ENCODE results near the gene FSHB.
A peak's percentile ranks its signal among the peaks of the same experiment; 100 is the strongest.

Gene FSHB

GRCh38 chr11:30206249-30206996 is 24.4 kb upstream of the FSHB start:
- peak; percentile 42 for DNase-seq (ENCODE audit: low read depth)
- H3K4me3 ChIP-seq (ENCODE audit: low read depth, low read length), result no peak overlapping the region; the same call in 1 of the 2 replicates
- TF ChIP-seq CTCF (IDR thresholded peaks at IDR 0.05; ENCODE audit: low read depth, low read length, missing control alignments), result no peak

GRCh38 chr11:30210357-30210756 is 20.5 kb upstream of the FSHB start:
- no peak for TF ChIP-seq CTCF (IDR thresholded peaks at IDR 0.05; ENCODE audit: low read depth, low read length, missing control alignments)
- no peak overlapping the region for H3K4me3 ChIP-seq (ENCODE audit: low read depth, low read length)
- DNase-seq (ENCODE audit: low read depth), result no peak

GRCh38 chr11:30216534-30216933 is 14.3 kb upstream of the FSHB start:
- no peak for DNase-seq (ENCODE audit: low read depth)
- H3K4me3 ChIP-seq (ENCODE audit: low read depth, low read length), result no peak overlapping the region
- no peak for TF ChIP-seq CTCF (IDR thresholded peaks at IDR 0.05; ENCODE audit: low read depth, low read length, missing control alignments)

GRCh38 chr11:30218278-30218677 is 12.5 kb upstream of the FSHB start:
- TF ChIP-seq CTCF (IDR thresholded peaks at IDR 0.05; ENCODE audit: low read depth, low read length, missing control alignments), result no peak
- H3K4me3 ChIP-seq (ENCODE audit: low read depth, low read length), result no peak overlapping the region
- DNase-seq (ENCODE audit: low read depth), result no peak

GRCh38 chr11:30225642-30226041 is 5.2 kb upstream of the FSHB start:
- DNase-seq (ENCODE audit: low read depth), result no peak
- H3K4me3 ChIP-seq (ENCODE audit: low read depth, low read length), result no peak overlapping the region
- no peak for TF ChIP-seq CTCF (IDR thresholded peaks at IDR 0.05; ENCODE audit: low read depth, low read length, missing control alignments)

GRCh38 chr11:30228323-30228884 is 2.4 kb upstream of the FSHB start:
- H3K4me3 ChIP-seq (ENCODE audit: low read depth, low read length), result no peak overlapping the region
- DNase-seq (ENCODE audit: low read depth), result no peak
- no peak for TF ChIP-seq CTCF (IDR thresholded peaks at IDR 0.05; ENCODE audit: low read depth, low read length, missing control alignments)

- TF ChIP-seq CTCF (IDR thresholded peaks at IDR 0.05; ENCODE audit: low read depth, low read length, missing control alignments), result no peak
- H3K4me3 ChIP-seq (ENCODE audit: low read depth, low read length), result no peak overlapping the region
- no peak for DNase-seq (ENCODE audit: low read depth)
Measured at GRCh38 chr11:30239025-30239424, 8.2 kb downstream of the FSHB start.
